ENCODE results near the gene TSPOAP1.

DNA sequence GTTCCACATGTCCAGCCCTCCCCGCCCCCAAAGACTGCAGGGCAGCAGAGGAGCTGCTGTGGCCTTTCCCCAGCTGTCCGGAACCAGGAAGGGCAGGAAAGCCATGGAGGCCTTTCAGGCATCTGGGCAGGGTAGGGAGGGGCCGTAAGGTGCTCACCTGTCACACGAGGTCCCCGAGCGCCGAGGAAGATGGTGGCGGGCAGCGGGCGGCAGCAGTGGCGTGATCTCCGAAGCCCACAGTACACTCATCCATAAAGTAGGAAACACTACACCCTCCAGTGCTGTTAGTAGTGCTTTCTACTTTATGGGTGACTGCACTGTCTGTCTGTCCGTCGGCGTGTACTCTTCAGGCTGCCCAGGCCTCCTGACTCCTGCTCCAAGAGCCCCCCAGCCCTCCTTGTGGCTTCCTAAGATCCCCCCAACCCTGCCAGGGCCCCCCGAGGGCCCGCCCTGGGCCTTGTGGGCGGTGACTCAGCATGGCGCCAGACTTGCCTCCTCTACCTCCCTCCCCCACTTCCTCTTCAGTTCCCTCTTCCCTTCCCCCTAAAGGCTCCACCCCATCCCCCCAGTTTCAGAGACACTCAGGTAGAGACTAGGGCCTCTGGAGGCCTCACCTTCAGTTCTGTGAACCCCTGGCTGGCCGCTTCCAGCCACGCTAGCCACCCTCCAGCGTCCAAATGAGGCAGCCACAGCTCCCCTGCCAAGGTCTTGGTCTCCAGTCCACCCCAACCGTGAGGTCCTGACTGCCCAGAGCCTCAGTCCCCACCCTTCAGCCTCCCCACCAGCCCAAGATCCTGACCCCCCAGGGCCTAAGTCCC is 2.6 kb upstream of the TSPOAP1 start:
- TF ChIP-seq POLR2A (IDR thresholded peaks at IDR 0.05) = no peak
- TF ChIP-seq, protein P1, sequence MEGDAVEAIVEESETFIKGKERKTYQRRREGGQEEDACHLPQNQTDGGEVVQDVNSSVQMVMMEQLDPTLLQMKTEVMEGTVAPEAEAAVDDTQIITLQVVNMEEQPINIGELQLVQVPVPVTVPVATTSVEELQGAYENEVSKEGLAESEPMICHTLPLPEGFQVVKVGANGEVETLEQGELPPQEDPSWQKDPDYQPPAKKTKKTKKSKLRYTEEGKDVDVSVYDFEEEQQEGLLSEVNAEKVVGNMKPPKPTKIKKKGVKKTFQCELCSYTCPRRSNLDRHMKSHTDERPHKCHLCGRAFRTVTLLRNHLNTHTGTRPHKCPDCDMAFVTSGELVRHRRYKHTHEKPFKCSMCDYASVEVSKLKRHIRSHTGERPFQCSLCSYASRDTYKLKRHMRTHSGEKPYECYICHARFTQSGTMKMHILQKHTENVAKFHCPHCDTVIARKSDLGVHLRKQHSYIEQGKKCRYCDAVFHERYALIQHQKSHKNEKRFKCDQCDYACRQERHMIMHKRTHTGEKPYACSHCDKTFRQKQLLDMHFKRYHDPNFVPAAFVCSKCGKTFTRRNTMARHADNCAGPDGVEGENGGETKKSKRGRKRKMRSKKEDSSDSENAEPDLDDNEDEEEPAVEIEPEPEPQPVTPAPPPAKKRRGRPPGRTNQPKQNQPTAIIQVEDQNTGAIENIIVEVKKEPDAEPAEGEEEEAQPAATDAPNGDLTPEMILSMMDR (IDR thresholded peaks at IDR 0.05) = no peak
